HCT116 (cell line): Measurements from ENCODE around the gene ESYT1. TPM values are rescaled to one million over a fixed set of nuclear protein-coding genes. Genes with fewer than 3 reads are reported as not detected.

Experiments
- ATAC-seq: fragments of 200-7000 bp; cut with Tn5 transposase; 2 replicates; pipeline ENCODE4 v1.9.1; 2020; ENCODE audit warnings: mild to moderate bottlenecking, moderate library complexity
- BruUV-seq: library from RNA; stranded (reverse); fragments of 400-500 nt; replicated peaks from 2 replicates; lab custom pipeline; 2021; lab: Mats Ljungman, UMichigan
- CTCF ChIA-PET: fragments of 300-600 bp; sonication (Branson Sonifier 250); formaldehyde crosslinking; loops from one replicate; lab custom pipeline; 2021; ENCODE audit warnings: antibody characterized with exemption; lab: Charles Lee
- POLR2A ChIA-PET: fragments of 300-600, 350-600 bp; sonication (Branson Sonifier 250); formaldehyde crosslinking; loops from one replicate; lab custom pipeline; 2021; ENCODE audit warnings: antibody characterized with exemption; lab: Charles Lee
- RAD21 ChIA-PET, 2 experiments: fragments of 300-600 bp; sonication (Branson Sonifier 250); formaldehyde crosslinking; loops; one replicate each; lab custom pipeline; 2023; ENCODE audit warnings: low total read pairs in 2 of 2; ENCODE audit not compliant: uncharacterized antibody in 2 of 2, unreplicated experiment in 2 of 2, low non-redundant PET in 1 of 2; lab: Charles Lee
- DNase-seq: peaks from one replicate; pipeline ENCODE4 v3.0.0-alpha.2; 2010; ENCODE audit warnings: low read depth, low spot score
- H2AFZ ChIP-seq: fragments of 200-600 bp; shearing (Covaris generic), sonication (generic); 2 replicates; pipeline ENCODE4 v1.6.1; 2017; ENCODE audit warnings: low read depth, mixed run types, mixed read lengths, antibody characterized with exemption, low read length; ENCODE audit not compliant: poor library complexity, severe bottlenecking
- H3K27ac ChIP-seq: 2 replicates; pipeline ENCODE4 v1.5.1; 2012; ENCODE audit warnings: low read depth, low read length
- H3K27me3 ChIP-seq: fragments of 200-600 bp; sonication (generic); 2 replicates; pipeline ENCODE4 v1.6.1; 2016; ENCODE audit warnings: mixed run types, low read length, mixed read lengths; ENCODE audit not compliant: insufficient read depth
- H3K36me3 ChIP-seq, 2 experiments: fragments of 200-500 bp in 1 of 2; fragments of 200-600 bp in 1 of 2; sonication (Bioruptor generic) in 1 of 2; sonication (generic) in 1 of 2; 2 replicates each; pipeline versions ENCODE4 v1.5.1 to v1.6.1; 2014 to 2016; ENCODE audit warnings: low read length in 2 of 2, inconsistent platforms in 1 of 2, mixed read lengths in 1 of 2, mixed run types in 1 of 2; ENCODE audit not compliant: insufficient read depth in 2 of 2, control insufficient read depth in 1 of 2
- H3K4me1 ChIP-seq, 2 experiments: fragments of 200-600 bp in 1 of 2; sonication (generic) in 1 of 2; 2 replicates each; pipeline versions ENCODE4 v1.5.1 to v1.6.1; 2012 to 2017; ENCODE audit warnings: low read length in 2 of 2, inconsistent platforms in 1 of 2, mild to moderate bottlenecking in 1 of 2, mixed read lengths in 1 of 2, mixed run types in 1 of 2, moderate library complexity in 1 of 2; ENCODE audit not compliant: insufficient read depth in 2 of 2, control insufficient read depth in 1 of 2
- H3K4me2 ChIP-seq: fragments of 200-600 bp; sonication (generic); 2 replicates; pipeline ENCODE4 v1.6.1; 2017; ENCODE audit warnings: mixed run types, low read length, mixed read lengths
- H3K4me3 ChIP-seq, 2 experiments: fragments of 200-600 bp in 1 of 2; sonication (generic) in 1 of 2; replicated peaks in 1 of 2; 2 replicates each; pipeline ENCODE4 v1.5.1; 2011 to 2016; ENCODE audit warnings: low read length in 2 of 2, control low read depth in 1 of 2, low read depth in 1 of 2, mild to moderate bottlenecking in 1 of 2, mixed read lengths in 1 of 2, mixed run types in 1 of 2
- H3K79me2 ChIP-seq: fragments of 200-600 bp; sonication (generic); 2 replicates; pipeline ENCODE4 v1.6.1; 2017; ENCODE audit warnings: mild to moderate bottlenecking, mixed run types, low read length, moderate library complexity, mixed read lengths; ENCODE audit not compliant: insufficient read depth
- H3K9ac ChIP-seq: fragments of 200-600 bp; sonication (generic); 2 replicates; pipeline ENCODE4 v1.6.1; 2016; ENCODE audit warnings: low read length, mixed read lengths
- H3K9me2 ChIP-seq: fragments of 200-600 bp; sonication (generic), shearing (Covaris generic); 2 replicates; pipeline ENCODE4 v1.6.1; 2017; ENCODE audit warnings: mixed run types, mild to moderate bottlenecking, moderate library complexity; ENCODE audit not compliant: insufficient read depth
- H3K9me3 ChIP-seq, 2 experiments: fragments of 200-500 bp in 1 of 2; fragments of 200-600 bp in 1 of 2; sonication (Bioruptor generic) in 1 of 2; sonication (generic) in 1 of 2; 2 replicates each; pipeline ENCODE4 v1.6.1; 2014 to 2017; ENCODE audit warnings: low read length in 2 of 2, mixed read lengths in 2 of 2, inconsistent platforms in 1 of 2, low read depth in 1 of 2, mild to moderate bottlenecking in 1 of 2, mixed run types in 1 of 2, moderate library complexity in 1 of 2; ENCODE audit not compliant: control insufficient read depth in 1 of 2, insufficient read depth in 1 of 2
- H4K20me1 ChIP-seq: fragments of 200-600 bp; sonication (generic), shearing (Covaris generic); 2 replicates; pipeline ENCODE4 v1.6.1; 2017; ENCODE audit warnings: mixed run types, mild to moderate bottlenecking, moderate library complexity; ENCODE audit not compliant: insufficient read depth
- CEBPB ChIP-seq: IDR thresholded peaks from 2 replicates; pipeline ENCODE4 v1.6.1; 2012; ENCODE audit warnings: low read depth
- ELF1 ChIP-seq: IDR thresholded peaks from 2 replicates; pipeline ENCODE4 v1.6.1; 2012; ENCODE audit warnings: low read depth, borderline replicate concordance
- EZH2 ChIP-seq: fragments of 200-600 bp; sonication (generic); IDR thresholded peaks from 2 replicates; pipeline ENCODE4 v1.6.1; 2017; ENCODE audit warnings: antibody characterized with exemption, mixed run types
- EZH2phosphoT487 ChIP-seq: fragments of 200-600 bp; IDR thresholded peaks from 2 replicates; pipeline ENCODE4 v1.6.1; 2018; ENCODE audit warnings: antibody characterized with exemption, borderline replicate concordance
- FOSL1 ChIP-seq: IDR thresholded peaks from 2 replicates; pipeline ENCODE4 v1.6.1; 2012; ENCODE audit warnings: low read depth
- MAX ChIP-seq: IDR thresholded peaks from 2 replicates; pipeline ENCODE4 v1.6.1; 2012
- POLR2A ChIP-seq: IDR thresholded peaks from 2 replicates; pipeline ENCODE4 v1.7.0; 2011; ENCODE audit warnings: borderline replicate concordance; ENCODE audit not compliant: insufficient read depth, insufficient read length; ENCODE audit errors: extremely low read depth
- POLR2AphosphoS5 ChIP-seq: IDR thresholded peaks from 2 replicates; pipeline ENCODE4 v1.6.1; 2011; ENCODE audit warnings: mild to moderate bottlenecking, low read depth, low read length, moderate library complexity
- SIN3A ChIP-seq: IDR thresholded peaks from 2 replicates; pipeline ENCODE4 v1.6.1; 2012; ENCODE audit warnings: low read depth
- SP1 ChIP-seq: IDR thresholded peaks from 2 replicates; pipeline ENCODE4 v1.6.1; 2012; ENCODE audit warnings: low read depth
- SRF ChIP-seq: IDR thresholded peaks from 2 replicates; pipeline ENCODE4 v1.6.1; 2012; ENCODE audit warnings: low read depth
- TCF7L2 ChIP-seq: IDR thresholded peaks from 2 replicates; pipeline ENCODE4 v1.7.0; 2011; ENCODE audit warnings: borderline replicate concordance, inconsistent platforms; ENCODE audit not compliant: insufficient read depth, insufficient read length; ENCODE audit errors: extremely low read depth
- YY1 ChIP-seq: IDR thresholded peaks from 2 replicates; pipeline ENCODE4 v1.6.1; 2011; ENCODE audit warnings: low read length, low read depth, moderate library complexity, mild to moderate bottlenecking; ENCODE audit not compliant: insufficient replicate concordance; ENCODE audit errors: extremely low read depth
- ZFX ChIP-seq: fragments of 450-650 bp; IDR thresholded peaks from 2 replicates; pipeline ENCODE4 v1.6.1; 2017
- ZNF274 ChIP-seq: fragments of 200-500 bp; sonication (Bioruptor generic); IDR thresholded peaks from 2 replicates; pipeline ENCODE4 v1.6.1; 2014; ENCODE audit warnings: mild to moderate bottlenecking, low read depth, low read length, inconsistent platforms
- intact Hi-C: fragments of 100-400 bp; cut with micrococcal nuclease; formaldehyde crosslinking; loops from 2 replicates; pipeline ENCODE4 v1.10.0; 2022
- total RNA-seq: library from RNA; stranded (reverse); gene quantifications from one replicate; pipeline ENCODE4 v1.2.1, GENCODE V29; 2021; ENCODE audit not compliant: unreplicated experiment
- TF ChIP-seq, protein P1 (sequence below): IDR thresholded peaks from 2 replicates; pipeline ENCODE4 v1.6.1; 2011; ENCODE audit warnings: mild to moderate bottlenecking, low read length, moderate library complexity; ENCODE audit not compliant: insufficient replicate concordance; ENCODE audit errors: extremely low read depth
- TF ChIP-seq, protein P2 (sequence below): IDR thresholded peaks from 2 replicates; pipeline ENCODE4 v1.6.1; 2012; ENCODE audit warnings: low read depth

The ESYT1 gene
- total RNA-seq, 1 experiment from 2014 or later, result 80.9 TPM

DNA sequence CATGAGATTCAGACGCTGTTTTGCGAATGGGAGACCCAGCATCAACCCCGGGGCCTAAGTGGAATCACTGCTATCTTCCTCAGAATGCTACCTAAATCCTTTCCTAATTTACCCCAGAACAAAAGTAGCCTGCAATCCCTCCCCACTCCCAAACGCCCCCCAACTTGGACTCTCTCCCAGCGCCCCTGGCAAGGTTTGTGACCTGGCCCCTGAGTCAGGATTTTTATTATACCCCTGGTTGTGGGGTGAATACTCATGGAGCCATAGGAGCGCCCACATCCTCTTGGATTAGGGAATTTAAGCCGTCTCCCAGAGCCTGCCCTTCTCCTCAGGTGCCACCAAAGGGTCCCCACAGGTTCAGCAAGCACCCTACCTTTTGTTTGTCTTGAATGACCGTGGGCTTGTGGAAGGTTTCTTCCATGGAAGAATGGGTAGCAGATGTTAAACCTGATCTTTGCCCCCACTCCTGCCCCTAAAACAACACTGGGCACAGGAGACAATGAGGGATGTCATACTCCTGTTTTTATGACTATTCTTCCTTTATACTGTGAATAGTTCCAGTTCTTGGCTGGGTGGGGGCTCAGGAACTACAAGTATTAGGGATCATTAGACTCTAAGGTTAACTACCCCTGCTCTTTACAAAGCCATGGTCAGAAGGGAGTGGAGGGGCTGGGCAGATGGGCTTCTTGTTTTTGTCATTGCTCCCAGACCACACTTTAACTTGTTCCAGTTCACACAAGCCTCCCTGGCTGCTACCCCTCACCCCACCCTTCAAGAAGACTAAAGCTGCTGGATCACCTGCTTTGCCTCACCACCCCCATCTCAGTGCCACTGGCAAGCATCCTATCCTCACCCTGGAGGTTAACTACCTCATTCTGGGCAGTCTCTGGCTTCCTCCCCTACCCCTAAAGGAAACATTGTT, 24.9 kb downstream of the ESYT1 start:
- TSS peak; percentile 83 for BruUV-seq
- POLR2A ChIA-PET, result no interaction called here
- no peaks in the 10 kb centered on the region for H4K20me1 ChIP-seq
- CTCF ChIA-PET, result no interaction called here
- H3K9me2 ChIP-seq, result no peaks in the 10 kb centered on the region
- peaks cover 18 to 30% of the 10 kb centered on the region in 2 experiments for H3K4me1 ChIP-seq
- intact Hi-C loops, result loop anchor here (2.0 kb wide), 1 partner anchor 24 kb away; the partner anchor contains the start of gene ESYT1
- peak overlapping the region; percentile 91 for H3K27ac ChIP-seq
- ATAC-seq (no peak), DNase-seq (no peak)
- H3K4me2 ChIP-seq, result peak overlapping the region; percentile 81
- RAD21 ChIA-PET, result no interaction called here
- peak overlapping the region; percentile 80 for H3K9ac ChIP-seq
- H3K4me3 ChIP-seq, result peak overlapping the region; percentile 68 to 71
- no peaks in the 10 kb centered on the region for H3K9me3 ChIP-seq
- no peak overlapping the region for H2AFZ ChIP-seq
- no peaks in the 10 kb centered on the region for H3K27me3 ChIP-seq
- TF ChIP-seq, protein P1, sequence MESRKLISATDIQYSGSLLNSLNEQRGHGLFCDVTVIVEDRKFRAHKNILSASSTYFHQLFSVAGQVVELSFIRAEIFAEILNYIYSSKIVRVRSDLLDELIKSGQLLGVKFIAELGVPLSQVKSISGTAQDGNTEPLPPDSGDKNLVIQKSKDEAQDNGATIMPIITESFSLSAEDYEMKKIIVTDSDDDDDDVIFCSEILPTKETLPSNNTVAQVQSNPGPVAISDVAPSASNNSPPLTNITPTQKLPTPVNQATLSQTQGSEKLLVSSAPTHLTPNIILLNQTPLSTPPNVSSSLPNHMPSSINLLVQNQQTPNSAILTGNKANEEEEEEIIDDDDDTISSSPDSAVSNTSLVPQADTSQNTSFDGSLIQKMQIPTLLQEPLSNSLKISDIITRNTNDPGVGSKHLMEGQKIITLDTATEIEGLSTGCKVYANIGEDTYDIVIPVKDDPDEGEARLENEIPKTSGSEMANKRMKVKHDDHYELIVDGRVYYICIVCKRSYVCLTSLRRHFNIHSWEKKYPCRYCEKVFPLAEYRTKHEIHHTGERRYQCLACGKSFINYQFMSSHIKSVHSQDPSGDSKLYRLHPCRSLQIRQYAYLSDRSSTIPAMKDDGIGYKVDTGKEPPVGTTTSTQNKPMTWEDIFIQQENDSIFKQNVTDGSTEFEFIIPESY, result no peak
- TF ChIP-seq EZH2 (no peak), CEBPB (no peak), TCF7L2 (no peak), POLR2AphosphoS5 (no peak), MAX (no peak), EZH2phosphoT487 (no peak), FOSL1 (no peak), POLR2A (no peak), SP1 (no peak), ZNF274 (no peak), YY1 (no peak), ZFX (no peak), SIN3A (no peak), SRF (no peak), ELF1 (no peak)
- TF ChIP-seq, protein P2, sequence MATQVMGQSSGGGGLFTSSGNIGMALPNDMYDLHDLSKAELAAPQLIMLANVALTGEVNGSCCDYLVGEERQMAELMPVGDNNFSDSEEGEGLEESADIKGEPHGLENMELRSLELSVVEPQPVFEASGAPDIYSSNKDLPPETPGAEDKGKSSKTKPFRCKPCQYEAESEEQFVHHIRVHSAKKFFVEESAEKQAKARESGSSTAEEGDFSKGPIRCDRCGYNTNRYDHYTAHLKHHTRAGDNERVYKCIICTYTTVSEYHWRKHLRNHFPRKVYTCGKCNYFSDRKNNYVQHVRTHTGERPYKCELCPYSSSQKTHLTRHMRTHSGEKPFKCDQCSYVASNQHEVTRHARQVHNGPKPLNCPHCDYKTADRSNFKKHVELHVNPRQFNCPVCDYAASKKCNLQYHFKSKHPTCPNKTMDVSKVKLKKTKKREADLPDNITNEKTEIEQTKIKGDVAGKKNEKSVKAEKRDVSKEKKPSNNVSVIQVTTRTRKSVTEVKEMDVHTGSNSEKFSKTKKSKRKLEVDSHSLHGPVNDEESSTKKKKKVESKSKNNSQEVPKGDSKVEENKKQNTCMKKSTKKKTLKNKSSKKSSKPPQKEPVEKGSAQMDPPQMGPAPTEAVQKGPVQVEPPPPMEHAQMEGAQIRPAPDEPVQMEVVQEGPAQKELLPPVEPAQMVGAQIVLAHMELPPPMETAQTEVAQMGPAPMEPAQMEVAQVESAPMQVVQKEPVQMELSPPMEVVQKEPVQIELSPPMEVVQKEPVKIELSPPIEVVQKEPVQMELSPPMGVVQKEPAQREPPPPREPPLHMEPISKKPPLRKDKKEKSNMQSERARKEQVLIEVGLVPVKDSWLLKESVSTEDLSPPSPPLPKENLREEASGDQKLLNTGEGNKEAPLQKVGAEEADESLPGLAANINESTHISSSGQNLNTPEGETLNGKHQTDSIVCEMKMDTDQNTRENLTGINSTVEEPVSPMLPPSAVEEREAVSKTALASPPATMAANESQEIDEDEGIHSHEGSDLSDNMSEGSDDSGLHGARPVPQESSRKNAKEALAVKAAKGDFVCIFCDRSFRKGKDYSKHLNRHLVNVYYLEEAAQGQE, result no peak
- TF ChIP-seq, all 23 proteins: peak for 0
- Histone ChIP-seq H3K36me3 (no peaks in the 10 kb centered on the region; a peak in 1 of 4 replicates), H3K79me2 (no peaks in the 10 kb centered on the region; the same call in 1 of the 2 replicates)
